Activated B cell treated with CpG ODN at 0.5 μM for 24 hours (primary cell): ENCODE results near the gene PPIL1. TPM values are rescaled to one million over a fixed set of nuclear protein-coding genes. Genes with fewer than 3 reads are reported as not detected.

ENCODE experiments used
- ATAC-seq: fragments of 200-7000 bp; cut with Tn5 transposase; one replicate; pipeline ENCODE4 v1.10.0; 2021; ENCODE audit warnings: low read depth, mild to moderate bottlenecking, moderate library complexity
- CTCF ChIA-PET: fragments of 350-600 bp; sonication (Branson Sonifier 250); formaldehyde crosslinking; loops from one replicate; lab custom pipeline; 2021; ENCODE audit warnings: antibody characterized with exemption; lab: Charles Lee
- POLR2A ChIA-PET: fragments of 350-600 bp; sonication (Branson Sonifier 250); formaldehyde crosslinking; loops from one replicate; lab custom pipeline; 2021; ENCODE audit warnings: antibody characterized with exemption; lab: Charles Lee
- DNase-seq: peaks from one replicate; pipeline ENCODE4 v3.0.0; 2022
- H3K27ac Mint-ChIP-seq: one replicate; pipeline ENCODE4 v1.8.0; 2020; ENCODE audit warnings: mixed read lengths
- H3K27me3 Mint-ChIP-seq: one replicate; pipeline ENCODE4 v1.8.0; 2021; ENCODE audit warnings: mixed read lengths
- H3K36me3 Mint-ChIP-seq: one replicate; pipeline ENCODE4 v1.8.0; 2021; ENCODE audit warnings: low read depth, mixed read lengths
- H3K4me1 Mint-ChIP-seq: one replicate; pipeline ENCODE4 v1.8.0; 2021; ENCODE audit warnings: mixed read lengths
- H3K4me3 Mint-ChIP-seq: one replicate; pipeline ENCODE4 v1.8.0; 2020; ENCODE audit warnings: mild to moderate bottlenecking, mixed read lengths
- H3K9me3 Mint-ChIP-seq: one replicate; pipeline ENCODE4 v1.8.0; 2020; ENCODE audit warnings: mixed read lengths
- intact Hi-C: fragments of 100-400 bp; cut with micrococcal nuclease; formaldehyde crosslinking; loops from one replicate; pipeline ENCODE4 v1.15.1; 2024
- total RNA-seq: library from RNA; stranded (reverse); gene quantifications from 2 replicates; pipeline ENCODE4 v1.2.3, GENCODE V29; 2022
- TF ChIP-seq, protein P1 (sequence below): fragments of 200-600 bp; IDR thresholded peaks from one replicate; pipeline ENCODE4 v1.8.0; 2022; ENCODE audit warnings: antibody characterized with exemption, mild to moderate bottlenecking

The PPIL1 gene
- total RNA-seq, 1 donor from 2014 or later = 23.4 TPM

DNA sequence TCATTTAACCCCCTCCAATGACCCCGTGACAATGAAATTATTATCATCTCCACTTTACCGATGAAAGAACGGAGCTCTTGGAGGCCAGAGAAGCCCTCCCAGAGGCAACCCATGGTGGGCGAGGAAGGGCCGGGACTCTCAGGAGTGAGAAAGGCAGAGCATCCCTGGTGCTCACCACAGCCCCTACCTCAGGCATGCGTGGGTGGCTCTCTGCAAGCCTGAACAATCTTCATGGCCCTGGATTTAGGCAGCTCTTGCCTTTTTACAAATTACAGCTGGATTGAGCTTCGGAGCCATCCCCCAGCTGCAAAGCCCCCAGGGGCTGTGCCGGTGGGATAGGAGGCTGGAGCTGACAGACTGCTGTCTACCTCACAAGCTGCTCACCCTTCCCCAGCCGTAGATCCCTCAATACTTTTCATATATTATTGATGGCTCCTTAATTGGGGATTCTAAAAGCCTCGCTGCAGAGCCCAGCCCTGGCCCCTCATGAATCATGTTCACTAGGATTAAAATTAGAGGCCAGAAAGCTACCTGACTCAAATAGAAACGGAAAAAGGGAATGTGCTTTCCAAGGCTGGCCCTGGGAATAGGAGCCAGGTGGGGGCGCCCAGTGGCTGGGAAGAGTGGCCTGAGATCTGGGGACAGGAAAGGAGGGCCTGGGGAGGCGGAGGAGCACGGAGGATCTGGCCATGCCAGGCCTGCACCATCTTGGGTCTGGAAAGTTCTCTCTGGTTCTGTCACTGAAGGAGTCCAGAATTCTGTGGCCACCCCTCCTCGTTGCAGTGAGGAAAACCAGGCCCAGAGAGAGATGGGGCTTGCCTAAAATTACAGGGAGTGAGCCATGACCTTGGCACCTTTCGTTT, 64.4 kb downstream of the PPIL1 start:
- Mint-ChIP-seq H3K9me3 (no peaks in the 10 kb centered on the region), H3K36me3 (no peaks in the 10 kb centered on the region), H3K27me3 (peaks cover 17% of the 10 kb centered on the region), H3K4me3 (no peak overlapping the region), H3K4me1 (no peaks in the 10 kb centered on the region), H3K27ac (no peak overlapping the region)
- ChIA-PET CTCF (no interaction called here), POLR2A (no interaction called here)
- no peak for DNase-seq
- intact Hi-C loops = no loop called here
- ATAC-seq = no peak
- TF ChIP-seq, protein P1, sequence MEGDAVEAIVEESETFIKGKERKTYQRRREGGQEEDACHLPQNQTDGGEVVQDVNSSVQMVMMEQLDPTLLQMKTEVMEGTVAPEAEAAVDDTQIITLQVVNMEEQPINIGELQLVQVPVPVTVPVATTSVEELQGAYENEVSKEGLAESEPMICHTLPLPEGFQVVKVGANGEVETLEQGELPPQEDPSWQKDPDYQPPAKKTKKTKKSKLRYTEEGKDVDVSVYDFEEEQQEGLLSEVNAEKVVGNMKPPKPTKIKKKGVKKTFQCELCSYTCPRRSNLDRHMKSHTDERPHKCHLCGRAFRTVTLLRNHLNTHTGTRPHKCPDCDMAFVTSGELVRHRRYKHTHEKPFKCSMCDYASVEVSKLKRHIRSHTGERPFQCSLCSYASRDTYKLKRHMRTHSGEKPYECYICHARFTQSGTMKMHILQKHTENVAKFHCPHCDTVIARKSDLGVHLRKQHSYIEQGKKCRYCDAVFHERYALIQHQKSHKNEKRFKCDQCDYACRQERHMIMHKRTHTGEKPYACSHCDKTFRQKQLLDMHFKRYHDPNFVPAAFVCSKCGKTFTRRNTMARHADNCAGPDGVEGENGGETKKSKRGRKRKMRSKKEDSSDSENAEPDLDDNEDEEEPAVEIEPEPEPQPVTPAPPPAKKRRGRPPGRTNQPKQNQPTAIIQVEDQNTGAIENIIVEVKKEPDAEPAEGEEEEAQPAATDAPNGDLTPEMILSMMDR = no peak

DNA sequence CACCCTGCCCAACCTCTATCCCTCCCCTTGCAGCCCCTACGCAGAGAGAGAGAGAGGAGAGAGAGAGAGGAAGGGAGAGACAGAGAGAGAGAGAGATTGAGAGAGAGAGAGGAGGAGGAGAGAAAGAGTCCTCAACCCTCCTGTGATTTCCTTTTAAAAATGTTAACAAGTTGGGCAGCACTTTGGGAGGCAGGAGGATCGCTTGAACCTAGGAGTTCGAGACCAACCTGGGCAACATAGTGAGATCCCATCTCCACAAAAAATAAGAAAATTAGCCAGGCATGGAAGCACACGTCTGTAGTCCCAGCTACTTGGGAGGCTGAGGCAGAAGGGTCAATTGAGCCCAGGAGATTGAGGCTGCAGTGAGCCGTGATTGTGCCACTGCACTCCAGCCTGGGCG, 65.4 kb downstream of the PPIL1 start:
- TF ChIP-seq, protein P1 = no peak
- Mint-ChIP-seq H3K9me3 (no peaks in the 10 kb centered on the region), H3K36me3 (no peaks in the 10 kb centered on the region), H3K27ac (no peak overlapping the region), H3K4me3 (no peak overlapping the region), H3K4me1 (no peaks in the 10 kb centered on the region), H3K27me3 (peaks cover 22% of the 10 kb centered on the region)
- intact Hi-C loops = no loop called here
- POLR2A ChIA-PET = no interaction called here
- no peak for ATAC-seq
- DNase-seq = no peak
- CTCF ChIA-PET = no interaction called here

DNA sequence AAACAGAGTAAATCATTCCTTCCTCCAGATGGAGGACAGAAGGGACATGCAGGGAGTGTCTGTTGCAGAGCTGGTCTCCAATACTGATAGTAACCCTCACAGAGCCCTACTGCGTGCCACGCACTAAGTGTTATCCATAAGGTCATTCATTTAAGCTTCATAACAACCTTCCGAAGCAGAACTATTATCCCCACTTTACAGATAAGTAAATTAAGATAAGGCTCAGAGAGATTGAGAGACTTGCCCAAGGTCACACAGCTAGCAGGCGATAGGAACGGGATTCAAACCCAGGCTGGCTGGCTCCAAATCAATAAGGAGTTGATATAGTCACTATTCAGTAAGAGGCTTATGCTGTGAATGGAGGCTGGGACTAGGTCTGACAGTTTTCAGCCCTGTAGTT, 66.0 kb downstream of the PPIL1 start:
- Mint-ChIP-seq H3K9me3 (no peaks in the 10 kb centered on the region), H3K4me1 (no peaks in the 10 kb centered on the region), H3K27me3 (peaks cover 22% of the 10 kb centered on the region), H3K4me3 (no peak overlapping the region), H3K36me3 (no peaks in the 10 kb centered on the region), H3K27ac (no peak overlapping the region)
- intact Hi-C loops = no loop called here
- TF ChIP-seq, protein P1 = no peak
- DNase-seq = no peak
- POLR2A ChIA-PET = interaction anchor here (0.6 kb wide), 1 partner anchor 394 kb away, joined by 3 read pairs; no protein-coding TSS in a partner anchor
- no peak for ATAC-seq
- CTCF ChIA-PET = no interaction called here

DNA sequence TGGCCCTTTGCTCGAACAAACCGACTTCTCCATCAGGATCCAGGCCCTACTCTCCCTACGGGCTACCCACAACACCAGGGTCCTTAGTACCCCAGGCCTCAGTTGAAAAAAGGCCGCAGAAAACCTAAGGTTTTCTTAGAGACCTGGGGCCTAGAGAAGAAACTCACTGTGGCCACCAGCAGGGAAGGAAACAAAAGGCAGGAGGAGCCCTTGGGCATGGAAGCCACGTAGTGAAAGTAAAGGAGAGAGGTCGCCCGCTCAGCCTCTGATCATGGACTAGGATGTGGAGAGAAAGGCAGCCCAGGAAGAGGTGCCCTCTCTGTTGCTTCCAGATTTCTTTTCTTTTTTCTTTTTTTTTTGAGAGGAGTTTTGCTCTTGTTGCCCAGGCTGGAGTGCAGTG, 66.9 kb downstream of the PPIL1 start:
- Mint-ChIP-seq H3K4me3 (no peak overlapping the region), H3K27me3 (peaks cover 22% of the 10 kb centered on the region), H3K4me1 (no peaks in the 10 kb centered on the region), H3K9me3 (no peaks in the 10 kb centered on the region), H3K36me3 (no peaks in the 10 kb centered on the region), H3K27ac (no peak overlapping the region)
- ChIA-PET POLR2A (no interaction called here), CTCF (no interaction called here)
- intact Hi-C loops = no loop called here
- DNase-seq (no peak), ATAC-seq (no peak)
- TF ChIP-seq, protein P1 = no peak

DNA sequence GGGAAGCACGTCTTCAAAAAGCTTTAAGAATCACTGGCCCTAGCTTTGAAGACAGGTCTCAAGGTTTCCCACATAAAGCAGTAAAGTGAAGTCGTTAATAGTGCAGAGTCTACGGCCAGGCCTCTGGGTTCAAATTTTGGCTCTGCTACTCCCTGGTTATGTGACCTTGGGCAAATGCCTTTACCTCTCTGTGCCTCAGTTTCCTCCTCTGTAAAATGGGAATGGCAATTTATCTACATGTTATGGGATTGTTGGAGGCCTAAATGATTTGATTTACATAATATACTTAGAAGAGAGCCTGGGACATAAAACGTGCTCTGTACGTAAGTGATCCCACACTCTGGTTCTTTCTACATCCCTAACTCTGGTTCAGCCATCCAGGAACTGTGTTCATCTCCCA, 67.5 kb downstream of the PPIL1 start:
- no peak for ATAC-seq
- H3K9me3 Mint-ChIP-seq = no peaks in the 10 kb centered on the region
- TF ChIP-seq, protein P1 = no peak
- no peaks in the 10 kb centered on the region for H3K36me3 Mint-ChIP-seq
- intact Hi-C loops = no loop called here
- H3K4me3 Mint-ChIP-seq = no peak overlapping the region
- ChIA-PET POLR2A (no interaction called here), CTCF (no interaction called here)
- DNase-seq = no peak
- peaks cover 22% of the 10 kb centered on the region for H3K27me3 Mint-ChIP-seq
- H3K27ac Mint-ChIP-seq = no peak overlapping the region
- H3K4me1 Mint-ChIP-seq = no peaks in the 10 kb centered on the region
